HG03469 (cell line): Measurements from ENCODE around the gene TOLLIP.

Experiments used
- ATAC-seq: cut with Tn5 transposase; IDR thresholded peaks from one replicate; pipeline ENCODE4 v1.9.1; 2021; ENCODE audit warnings: mild to moderate bottlenecking, moderate library complexity, moderate number of reproducible peaks; ENCODE audit not compliant: unreplicated experiment

Gene TOLLIP

GRCh38 chr11:1300121-1300520 is 9.3 kb downstream of the TOLLIP start:
- ATAC-seq, result no peak

- no peak for ATAC-seq
Measured at GRCh38 chr11:1299621-1300020, 9.8 kb downstream of the TOLLIP start.

GRCh38 chr11:1298695-1299492 is 10.5 kb downstream of the TOLLIP start:
- ATAC-seq, result no peak

- no peak for ATAC-seq
Measured at GRCh38 chr11:1297576-1298473, 11.6 kb downstream of the TOLLIP start.

GRCh38 chr11:1297011-1297575 is 12.3 kb downstream of the TOLLIP start:
- no peak for ATAC-seq

- ATAC-seq, result no peak
Measured at GRCh38 chr11:1296287-1296686, 13.1 kb downstream of the TOLLIP start.

GRCh38 chr11:1295591-1295990 is 13.8 kb downstream of the TOLLIP start:
- no peak for ATAC-seq

- ATAC-seq, result no peak
Measured at GRCh38 chr11:1295086-1295485, 14.3 kb downstream of the TOLLIP start.

GRCh38 chr11:1293619-1294015 is 15.8 kb downstream of the TOLLIP start:
- no peak for ATAC-seq

- no peak for ATAC-seq
Measured at GRCh38 chr11:1292644-1293618, 16.5 kb downstream of the TOLLIP start.

GRCh38 chr11:1292018-1292643 is 17.3 kb downstream of the TOLLIP start:
- no peak for ATAC-seq

GRCh38 chr11:1291295-1292017 is 18.0 kb downstream of the TOLLIP start:
- no peak for ATAC-seq

GRCh38 chr11:1290052-1291040 is 19.1 kb downstream of the TOLLIP start:
- ATAC-seq, result no peak

GRCh38 chr11:1289211-1289935 is 20.1 kb downstream of the TOLLIP start:
- no peak for ATAC-seq

- no peak for ATAC-seq
Measured at GRCh38 chr11:1288426-1289151, 20.8 kb downstream of the TOLLIP start.

- no peak for ATAC-seq
Measured at GRCh38 chr11:1287928-1288327, 21.5 kb downstream of the TOLLIP start.

- ATAC-seq, result no peak
Measured at GRCh38 chr11:1285876-1286275, 23.6 kb downstream of the TOLLIP start.
